Mesenteric fat pad (tissue), 1 donor: Measurements from ENCODE around the gene SMAP1. TPM values are rescaled to one million over a fixed set of nuclear protein-coding genes. Genes with fewer than 3 reads are reported as not detected.

Experiments
- DNase-seq: peaks from one replicate; pipeline ENCODE4 v3.0.0-alpha.2; 2020; ENCODE audit warnings: low spot score
- total RNA-seq: library from RNA; stranded (reverse); fragmentation: NEBNext Ultra II Directional; extraction: Animal tissue kit (Norgen Biotek cat#: 25700); gene quantifications from one replicate; pipeline ENCODE4 v1.2.1, GENCODE V29; 2021
- donor health status: DM: yes; HTN: yes; CAD: no.

Gene SMAP1
- total RNA-seq, 1 donor from 2014 or later = 27.6 TPM

DNA sequence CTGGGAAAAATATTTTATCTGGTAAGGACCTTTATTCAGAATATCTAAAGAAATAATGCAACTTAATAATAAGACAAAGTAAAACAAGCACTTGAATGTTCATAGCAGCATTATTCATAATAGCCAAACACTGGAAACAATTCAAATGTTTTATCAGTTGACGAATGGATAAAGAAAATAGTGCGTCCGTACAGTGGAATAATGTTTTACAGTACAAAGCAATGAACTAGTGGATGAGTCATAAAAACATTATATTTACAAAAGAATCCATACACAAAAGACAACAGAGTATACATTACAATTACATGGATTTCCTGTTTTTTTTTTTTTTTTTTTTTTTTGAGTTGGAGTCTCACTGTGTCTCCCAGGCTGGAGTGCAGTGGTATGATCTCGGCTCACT is 12.7 kb downstream of the SMAP1 start:
- DNase-seq = no peak

GRCh38 chr6:70684794-70685493 is 17.3 kb downstream of the SMAP1 start:
- no peak for DNase-seq

DNA sequence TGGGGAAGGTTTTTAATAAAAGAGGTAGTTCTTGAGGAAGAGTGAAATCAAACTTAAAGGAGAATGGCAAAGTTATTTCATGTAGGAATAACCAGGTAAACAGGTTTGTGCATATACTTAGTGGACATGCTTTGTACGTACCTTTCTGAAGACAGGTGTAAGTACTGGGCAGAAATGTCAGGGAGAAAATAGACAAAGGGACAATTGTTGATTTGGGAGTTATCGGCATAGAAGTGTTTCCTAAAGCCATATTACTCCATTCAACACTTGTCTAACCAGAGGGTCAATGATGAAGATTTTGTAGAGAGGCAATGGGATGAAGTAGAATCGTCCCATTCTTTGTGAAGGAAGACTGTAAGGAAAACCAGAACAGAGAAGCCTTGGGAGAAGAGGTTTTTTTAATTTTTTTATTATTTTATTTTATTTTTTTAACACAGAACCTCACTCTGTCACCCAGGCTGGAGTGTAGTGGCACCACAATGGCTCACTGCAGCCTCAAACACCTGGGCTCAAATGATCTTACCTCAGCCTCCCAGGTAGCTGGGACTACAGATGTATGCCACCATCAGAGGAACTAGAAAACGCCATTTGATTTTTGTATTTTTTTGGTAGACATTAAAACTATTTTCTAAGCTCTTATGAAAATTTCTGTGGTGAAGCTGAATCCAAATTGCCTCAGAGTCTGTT is 18.0 kb downstream of the SMAP1 start:
- DNase-seq = no peak

DNA sequence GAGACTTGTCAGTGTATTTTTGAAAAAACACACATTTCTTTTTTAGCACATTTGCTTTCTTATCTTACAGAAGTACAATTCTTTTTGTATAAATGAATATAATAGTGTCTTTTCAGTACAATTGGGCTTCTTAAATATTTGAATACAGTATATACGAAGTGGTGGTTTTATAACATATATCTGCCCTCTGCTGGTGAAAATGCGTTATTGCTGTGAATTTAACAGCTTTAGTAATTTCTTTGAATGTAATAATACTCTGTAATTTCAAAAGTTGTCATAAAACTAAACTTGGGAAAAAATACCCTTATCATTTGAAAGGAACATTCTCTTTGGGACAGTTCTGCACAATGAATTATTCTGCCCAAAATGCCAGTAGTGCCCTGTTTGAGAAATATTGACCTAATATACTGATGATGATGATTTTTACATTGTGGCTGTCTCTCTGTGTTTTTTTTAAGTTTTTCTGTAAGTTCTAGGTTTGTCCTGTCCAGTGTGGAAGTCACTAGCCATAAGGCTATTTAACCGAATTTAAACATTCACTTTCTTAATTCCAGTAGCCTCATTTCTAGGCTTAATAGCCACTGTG is 19.0 kb downstream of the SMAP1 start:
- no peak for DNase-seq

DNA sequence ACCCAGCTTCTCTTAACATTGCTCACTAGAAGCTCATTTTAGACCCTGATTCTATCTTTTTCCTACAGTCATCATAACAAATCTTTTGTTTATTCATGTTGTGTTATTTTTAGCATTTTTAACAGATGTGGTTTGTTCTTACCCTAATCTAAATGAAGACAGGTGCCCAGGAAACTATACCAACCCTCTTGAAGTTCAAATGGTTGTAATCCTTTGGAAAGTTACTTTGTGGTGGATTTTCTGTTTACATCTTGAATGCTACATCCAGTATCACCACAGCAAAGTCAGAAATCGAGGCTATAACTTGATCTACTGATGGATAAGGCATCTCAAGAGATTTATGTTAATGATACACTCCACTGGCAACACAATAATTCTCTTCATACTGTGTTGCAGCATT is 26.2 kb downstream of the SMAP1 start:
- no peak for DNase-seq

DNA sequence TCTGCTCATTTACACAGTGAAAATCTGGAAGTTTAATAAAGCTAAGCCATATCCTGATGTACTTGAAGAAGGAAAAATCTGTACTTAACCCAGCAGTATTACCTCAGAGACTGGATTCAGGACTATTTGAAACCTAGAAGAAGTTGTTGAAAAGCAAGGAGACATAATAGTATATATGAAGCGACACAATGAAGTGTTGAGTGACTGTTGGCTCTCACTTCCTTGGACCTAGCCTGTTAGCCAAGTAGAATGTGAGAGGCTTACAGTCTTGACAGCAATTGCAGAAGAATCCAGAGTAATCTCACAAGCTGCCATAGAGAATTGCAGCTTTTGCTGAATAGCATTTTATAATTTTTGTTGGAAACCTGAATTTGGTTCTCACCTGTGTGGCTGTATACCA is 26.7 kb downstream of the SMAP1 start:
- DNase-seq = no peak

- no peak for DNase-seq
These were observed 33.5 kb downstream of the SMAP1 start for GRCh38 chr6:70700922-70701876.

DNA sequence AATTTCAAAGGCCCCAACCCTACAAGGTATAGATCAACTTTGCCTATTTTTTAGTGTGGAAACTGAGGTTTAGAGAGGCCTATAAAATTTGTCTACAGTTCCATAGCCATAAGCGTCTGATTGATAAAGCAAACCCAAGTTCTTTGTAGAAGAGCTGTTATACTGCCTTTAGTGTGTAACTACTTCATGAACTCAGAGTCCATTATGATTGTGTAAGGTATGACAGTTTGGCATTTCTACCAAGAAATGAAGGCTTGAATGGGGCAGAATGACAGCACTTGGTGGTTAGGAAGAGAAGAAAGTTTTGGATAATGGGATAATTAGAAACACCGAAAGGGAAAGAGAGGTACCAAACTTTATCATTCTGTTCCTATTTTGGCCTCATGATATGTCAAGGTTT is 38.1 kb downstream of the SMAP1 start:
- no peak for DNase-seq

DNA sequence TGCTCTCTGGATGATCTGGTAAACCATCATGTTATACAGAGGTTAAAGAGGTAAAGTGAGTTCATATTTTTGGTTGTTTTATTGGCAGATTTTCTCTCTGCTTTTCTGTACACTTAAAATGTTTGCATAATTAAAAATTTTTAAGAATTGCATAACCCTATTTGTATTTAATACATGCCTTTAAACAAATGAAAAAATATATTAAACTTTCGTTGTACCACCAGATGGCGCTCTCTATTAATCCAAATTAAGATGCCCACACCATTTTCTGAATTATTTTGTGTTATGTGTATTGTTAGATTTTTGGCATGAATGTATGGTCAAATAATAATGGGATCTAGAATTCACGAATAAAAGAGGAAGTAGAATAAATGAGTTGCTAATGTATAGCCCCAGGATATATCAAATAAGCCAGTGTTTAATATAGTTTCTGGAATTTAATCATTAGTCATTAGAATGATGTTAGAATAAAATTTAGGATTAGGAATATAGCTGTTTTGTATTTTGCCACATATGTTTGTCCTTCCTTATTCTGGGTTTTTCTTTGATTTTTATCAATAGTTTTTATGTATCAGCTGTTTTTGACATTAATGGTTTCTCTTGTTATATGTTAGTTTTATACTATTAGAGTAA is 38.9 kb downstream of the SMAP1 start:
- DNase-seq = no peak

GRCh38 chr6:70707893-70708292 is 40.2 kb downstream of the SMAP1 start:
- no peak for DNase-seq

GRCh38 chr6:70708448-70708847 is 40.8 kb downstream of the SMAP1 start:
- DNase-seq = no peak

DNA sequence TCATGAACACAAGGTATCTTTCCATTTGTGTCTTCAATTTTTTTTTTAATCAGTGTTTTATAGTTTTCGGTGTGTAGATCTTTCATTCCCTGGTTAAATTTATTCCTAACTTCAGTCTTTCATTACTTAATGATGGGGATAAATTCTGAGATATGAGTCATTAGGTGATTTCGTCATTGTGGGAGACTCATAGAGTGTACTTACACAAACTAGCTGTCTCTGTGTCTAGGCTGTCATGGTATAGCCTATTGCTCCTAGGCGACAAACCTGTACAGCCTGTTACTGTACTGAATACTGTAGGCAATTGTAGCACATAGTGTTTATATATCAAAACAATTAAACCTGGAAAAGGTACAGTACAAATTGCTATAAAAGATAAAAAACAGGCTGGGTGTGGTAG is 42.1 kb downstream of the SMAP1 start:
- DNase-seq = no peak

DNA sequence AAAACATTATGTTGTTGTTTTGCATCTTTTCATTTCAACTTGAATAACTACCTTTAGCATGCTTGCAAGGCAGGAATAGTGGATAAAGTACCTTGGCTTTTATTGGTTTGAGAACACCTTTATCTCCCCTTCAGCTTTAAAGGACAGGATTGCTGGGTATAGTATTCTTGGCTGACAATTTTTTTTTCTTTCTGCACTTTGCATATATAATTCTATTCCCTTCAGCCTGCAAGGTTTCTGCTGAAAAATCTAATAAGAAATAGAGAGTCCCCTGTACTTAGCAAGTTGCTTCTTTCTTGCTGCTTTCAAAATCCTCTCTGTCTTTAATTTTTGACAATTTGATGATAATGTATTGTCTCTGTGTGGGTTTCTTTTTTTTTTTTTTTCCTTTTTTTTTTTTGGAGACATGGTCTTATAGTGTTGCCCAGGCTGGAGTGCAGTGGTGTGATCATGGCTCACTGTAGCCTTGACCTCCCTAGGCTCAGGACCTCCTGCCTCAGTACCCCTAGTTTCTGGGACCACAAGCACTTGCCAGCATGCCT is 47.1 kb downstream of the SMAP1 start:
- no peak for DNase-seq

DNA sequence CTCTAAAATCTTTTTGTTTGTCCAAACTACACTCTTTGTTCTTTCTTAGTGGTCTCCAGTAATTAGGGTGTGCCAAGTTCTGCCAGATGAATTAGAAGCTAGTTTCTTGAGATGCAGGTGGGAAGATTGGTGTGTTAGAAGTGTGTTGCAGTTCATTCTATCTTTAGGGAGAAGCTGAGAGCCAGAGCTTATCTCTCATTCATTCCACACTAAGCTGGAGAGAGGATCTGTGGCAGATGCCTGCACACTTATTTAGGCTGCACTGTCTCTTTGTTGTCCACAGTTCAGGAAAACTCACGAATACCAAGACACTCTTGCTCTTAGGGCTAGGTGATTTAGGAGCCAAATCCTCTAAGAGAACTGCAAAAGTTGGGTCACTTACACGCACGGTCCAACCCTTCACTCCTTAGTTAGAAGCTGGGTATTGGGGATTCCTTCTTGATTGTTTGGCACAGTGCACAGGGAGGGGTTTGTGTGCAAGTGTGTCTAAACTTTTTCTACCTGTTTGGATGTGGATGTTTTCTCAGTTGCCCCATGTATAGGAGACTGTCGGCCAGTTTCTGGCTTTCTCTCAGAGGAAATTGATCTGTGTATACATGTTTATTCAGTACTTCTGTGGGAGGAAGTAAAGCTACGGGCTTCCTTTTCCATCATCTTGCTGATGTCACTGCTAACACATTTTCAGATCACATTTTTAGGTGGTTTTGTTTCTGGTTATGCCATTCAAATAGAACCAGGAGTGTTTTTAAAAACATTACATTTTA is 49.5 kb downstream of the SMAP1 start:
- DNase-seq = no peak

DNA sequence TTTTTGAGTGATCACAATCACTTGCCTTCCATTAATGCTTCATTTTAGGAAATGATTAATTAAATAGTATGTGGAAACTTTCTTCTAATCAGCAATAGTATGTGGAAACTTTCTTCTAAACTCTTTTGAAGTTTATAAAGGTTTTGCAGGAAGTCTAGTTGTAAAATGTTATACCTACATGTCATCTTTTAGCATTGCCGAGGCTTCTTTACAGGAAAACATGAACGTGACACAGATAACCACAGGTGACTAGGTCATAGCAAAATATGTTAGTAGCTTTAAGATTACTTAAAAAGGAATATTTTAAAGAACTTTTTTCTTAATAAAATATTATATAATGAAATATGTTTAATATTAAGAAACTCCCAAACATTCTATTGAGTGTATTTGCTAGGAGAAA is 56.8 kb downstream of the SMAP1 start:
- no peak for DNase-seq

DNA sequence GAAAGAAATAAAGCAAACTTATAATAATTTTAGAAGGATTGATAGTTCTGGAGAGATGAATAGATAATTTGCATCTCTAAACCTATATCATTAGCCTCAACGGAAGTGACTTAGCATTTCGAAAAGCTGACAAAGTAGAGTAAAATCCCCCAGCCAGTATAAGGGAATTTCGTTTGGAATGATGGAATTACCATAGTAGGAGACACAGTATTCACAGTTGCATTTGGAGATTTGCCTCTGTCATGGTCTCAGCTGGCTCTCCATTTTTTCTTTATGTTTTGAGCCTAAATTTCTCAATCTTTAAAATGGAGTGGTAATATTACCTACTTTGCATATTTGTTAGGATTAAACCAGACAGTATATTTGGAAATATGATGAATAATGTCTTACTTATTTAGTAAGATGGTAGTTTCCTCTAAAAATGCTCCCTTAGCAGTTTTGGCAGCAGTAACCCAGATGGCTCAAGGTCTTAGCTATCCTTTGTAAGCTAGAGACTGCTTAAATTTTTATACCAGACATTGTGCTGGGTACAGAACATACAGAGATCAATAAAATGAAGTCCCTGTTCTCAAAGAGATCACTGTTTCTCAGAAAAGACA is 58.2 kb downstream of the SMAP1 start:
- no peak for DNase-seq

DNA sequence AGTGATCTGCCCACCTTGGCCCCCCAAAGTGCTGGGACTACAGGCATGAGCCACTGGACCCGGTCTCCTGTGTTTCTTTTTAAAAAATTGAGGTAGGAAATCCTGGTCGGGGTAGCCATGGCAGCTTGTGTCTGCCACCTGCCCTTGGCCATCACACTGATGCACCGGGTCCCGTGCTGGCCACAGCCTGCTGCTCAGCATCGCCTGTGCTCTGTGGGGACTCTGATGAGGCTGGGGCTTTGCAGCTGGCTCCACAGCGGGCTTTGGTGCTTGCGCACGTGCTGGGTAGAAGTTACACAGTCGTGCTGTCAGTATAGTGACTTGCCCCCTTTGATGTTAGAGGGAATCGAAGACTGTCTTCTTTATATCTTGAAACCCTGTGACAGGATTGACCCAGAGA is 66.7 kb downstream of the SMAP1 start:
- no peak for DNase-seq

DNA sequence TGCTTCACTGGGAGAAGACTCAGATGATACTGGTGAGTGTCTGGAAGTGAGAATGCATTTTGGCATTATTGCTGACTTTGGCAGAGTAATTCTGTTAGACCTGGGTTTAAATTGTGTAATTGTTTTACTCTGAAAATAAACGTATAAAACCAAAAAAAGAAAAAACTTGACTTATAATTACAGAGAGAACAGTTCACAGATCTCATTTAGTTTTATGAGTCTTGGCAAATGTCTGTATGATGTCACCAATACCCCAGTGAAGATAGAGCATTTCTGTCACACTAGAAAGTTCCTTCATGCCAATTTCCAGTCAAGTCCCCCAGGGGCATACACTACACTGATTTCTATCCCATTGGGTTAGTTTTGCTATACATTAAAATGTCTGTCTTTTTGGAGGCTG is 67.3 kb downstream of the SMAP1 start:
- DNase-seq = no peak

- DNase-seq = no peak
These were observed 67.8 kb downstream of the SMAP1 start for GRCh38 chr6:70735513-70735912.

- no peak for DNase-seq
These were observed 70.3 kb downstream of the SMAP1 start for GRCh38 chr6:70738028-70738427.
